ENCODE measurements around the gene ACAP1.

ACAP1 gene

GRCh38 chr17:7355053-7355452, 18.7 kb downstream of the ACAP1 start, which contains the start of gene TMEM95:
TSS of gene TMEM95 (plus strand) at chr17:7355156. CDS start at chr17:7355205, 49 bp downstream.
- Mint-ChIP-seq H3K27ac (no peak within 1 kb of the TSS), H3K4me1 (peaks cover 31% of the 10 kb centered on the region), H3K4me3 (peak within 1 kb of the TSS; percentile 45), H3K9me3 (no peaks in the 10 kb centered on the region), H3K27me3 (ENCODE audit: low read depth, poor library complexity) (peaks cover 11% of the 10 kb centered on the region), H3K36me3 (ENCODE audit: low read depth) (no peaks in the 10 kb centered on the region)
- DNase-seq = no peak
- TF ChIP-seq CTCF (IDR thresholded peaks at IDR 0.05) = no peak

GRCh38 chr17:7355573-7355972, 19.2 kb downstream of the ACAP1 start:
- Mint-ChIP-seq H3K27me3 (ENCODE audit: low read depth, poor library complexity) (peaks cover 11% of the 10 kb centered on the region), H3K9me3 (no peaks in the 10 kb centered on the region), H3K4me3 (no peak overlapping the region), H3K27ac (no peak overlapping the region), H3K4me1 (peaks cover 25% of the 10 kb centered on the region), H3K36me3 (ENCODE audit: low read depth) (no peaks in the 10 kb centered on the region)
- no peak for DNase-seq
- no peak for TF ChIP-seq CTCF (IDR thresholded peaks at IDR 0.05)

GRCh38 chr17:7356072-7356549, 19.8 kb downstream of the ACAP1 start:
- H3K36me3 Mint-ChIP-seq (ENCODE audit: low read depth) = no peaks in the 10 kb centered on the region
- no peaks in the 10 kb centered on the region for H3K9me3 Mint-ChIP-seq
- H3K4me1 Mint-ChIP-seq = peaks cover 25% of the 10 kb centered on the region
- H3K4me3 Mint-ChIP-seq = no peak overlapping the region
- TF ChIP-seq CTCF (IDR thresholded peaks at IDR 0.05) = peak; percentile 83
- no peak overlapping the region for H3K27ac Mint-ChIP-seq
- peaks cover 11% of the 10 kb centered on the region for H3K27me3 Mint-ChIP-seq (ENCODE audit: low read depth, poor library complexity)
- DNase-seq = peak; percentile 88

GRCh38 chr17:7356756-7357155, 20.4 kb downstream of the ACAP1 start:
- TF ChIP-seq CTCF (IDR thresholded peaks at IDR 0.05) = no peak
- Mint-ChIP-seq H3K36me3 (ENCODE audit: low read depth) (no peaks in the 10 kb centered on the region), H3K4me1 (peaks cover 25% of the 10 kb centered on the region), H3K27ac (no peak overlapping the region), H3K27me3 (ENCODE audit: low read depth, poor library complexity) (peaks cover 12% of the 10 kb centered on the region), H3K9me3 (no peaks in the 10 kb centered on the region), H3K4me3 (no peak overlapping the region)
- no peak for DNase-seq

GRCh38 chr17:7357381-7357780, 21.1 kb downstream of the ACAP1 start:
- peaks cover 16% of the 10 kb centered on the region for H3K27me3 Mint-ChIP-seq (ENCODE audit: low read depth, poor library complexity)
- no peaks in the 10 kb centered on the region for H3K36me3 Mint-ChIP-seq (ENCODE audit: low read depth)
- DNase-seq = no peak
- no peak for TF ChIP-seq CTCF (IDR thresholded peaks at IDR 0.05)
- no peak overlapping the region for H3K27ac Mint-ChIP-seq
- no peak overlapping the region for H3K4me3 Mint-ChIP-seq
- no peaks in the 10 kb centered on the region for H3K9me3 Mint-ChIP-seq
- H3K4me1 Mint-ChIP-seq = peaks cover 22% of the 10 kb centered on the region

- Mint-ChIP-seq H3K27me3 (ENCODE audit: low read depth, poor library complexity) (peaks cover 14% of the 10 kb centered on the region), H3K36me3 (ENCODE audit: low read depth) (no peaks in the 10 kb centered on the region), H3K4me1 (no peaks in the 10 kb centered on the region), H3K27ac (no peak overlapping the region), H3K9me3 (no peaks in the 10 kb centered on the region), H3K4me3 (no peak overlapping the region)
- no peak for TF ChIP-seq CTCF (IDR thresholded peaks at IDR 0.05)
- DNase-seq = no peak
Observed at GRCh38 chr17:7361906-7362305, 25.6 kb downstream of the ACAP1 start.

All from nephron progenitor cell (in vitro differentiated cells).